Esophagus muscularis mucosa (tissue), 4 donors: ENCODE results near the gene GALNT7. TPM values are rescaled to one million over a fixed set of nuclear protein-coding genes. Genes with fewer than 3 reads are reported as not detected.

Source experiments
- DNase-seq: peaks from one replicate; pipeline ENCODE4 v3.0.0-alpha.2; 2017; ENCODE audit errors: extremely low spot score
- H3K27ac ChIP-seq, 4 donors: fragments of 200-600 bp; sonication (generic); replicated peaks in 1 of 4; 1 replicate in 3 of 4; 2 replicates in 1 of 4; pipeline ENCODE4 v1.5.1; 2016 to 2019; ENCODE audit warnings: mild to moderate bottlenecking in 1 of 4
- H3K27me3 ChIP-seq, 4 donors: fragments of 200-600 bp; sonication (generic); one replicate each; pipeline versions ENCODE4 v1.5.1 to v1.6.0; 2016 to 2019
- H3K36me3 ChIP-seq, 4 donors: fragments of 200-600 bp; sonication (generic); one replicate each; pipeline ENCODE4 v1.5.1; 2016 to 2019
- H3K4me1 ChIP-seq, 4 donors: fragments of 200-600 bp; sonication (generic); one replicate each; pipeline ENCODE4 v1.5.1; 2016 to 2019
- H3K4me3 ChIP-seq, 4 donors: fragments of 200-600 bp; sonication (generic); 1 replicate in 2 of 4; 2 replicates in 2 of 4; pipeline ENCODE4 v1.5.1; 2016 to 2019; ENCODE audit warnings: mild to moderate bottlenecking in 4 of 4, moderate library complexity in 1 of 4
- H3K9me3 ChIP-seq, 4 donors: fragments of 200-600 bp; sonication (generic); 1 replicate in 3 of 4; 2 replicates in 1 of 4; pipeline ENCODE4 v1.5.1; 2016 to 2019
- CTCF ChIP-seq, 3 experiments: fragments of 200-600 bp in 2 of 3; fragments of 450-650 bp in 1 of 3; sonication (generic) in 2 of 3; IDR thresholded peaks; one replicate each; pipeline ENCODE4 v1.5.1; 2017 to 2019; ENCODE audit warnings: antibody characterized with exemption in 3 of 3, mild to moderate bottlenecking in 2 of 3, moderate library complexity in 1 of 3
- EP300 ChIP-seq: sonication (generic); formaldehyde crosslinking; IDR thresholded peaks from one replicate; pipeline ENCODE4 v1.6.1; 2017; ENCODE audit warnings: antibody characterized with exemption
- POLR2A ChIP-seq: fragments of 450-650 bp; IDR thresholded peaks from one replicate; pipeline ENCODE4 v1.6.1; 2017; ENCODE audit warnings: antibody characterized with exemption, moderate library complexity, mild to moderate bottlenecking, low read depth
- POLR2AphosphoS5 ChIP-seq, 2 donors: sonication (generic); formaldehyde crosslinking; IDR thresholded peaks; one replicate each; pipeline ENCODE4 v1.6.1; 2017; ENCODE audit warnings: antibody characterized with exemption in 2 of 2
- WGBS: methylation state at CpG from one replicate; pipeline ENCODE4 v1.1.5; 2018; 5-methylcytosine and 5-hydroxymethylcytosine counted together
- intact Hi-C: fragments of 100-400 bp; cut with DNase I; formaldehyde crosslinking; loops from one replicate; pipeline ENCODE4 v1.15.1; 2023
- total RNA-seq, 4 donors: library from RNA; depleted of rRNA; stranded (reverse); fragments of >200 nt; gene quantifications; one replicate each; pipeline versions ENCODE4 v1.1.0 to v1.2.1, GENCODE V29; 2016

The GALNT7 gene
- total RNA-seq, 4 donors from 2014 or later, result 9.6 to 20.2 (median 12.9) TPM

GRCh38 chr4:173332963-173333657, 164.5 kb downstream of the GALNT7 start:
- H3K27me3 ChIP-seq, result no peaks in the 10 kb centered on the region
- peak overlapping the region; percentile 98 to 100 (median 99) for H3K27ac ChIP-seq
- 3% methylated on average over 21 of the region's 21 CpGs for WGBS
- intact Hi-C loops, result loop anchor here (5.0 kb wide), 1 partner anchor 84 kb away; no protein-coding TSS in a partner anchor
- peaks cover 6 to 45% (median 26%) of the 10 kb centered on the region in 4 donors for H3K36me3 ChIP-seq
- TF ChIP-seq POLR2A, result no peak
- no peak for TF ChIP-seq CTCF (IDR thresholded peaks at IDR 0.05)
- TF ChIP-seq POLR2AphosphoS5 (IDR thresholded peaks at IDR 0.05), result no peak
- TF ChIP-seq EP300, result no peak
- peaks cover 14 to 36% (median 36%) of the 10 kb centered on the region in 4 donors for H3K4me1 ChIP-seq
- DNase-seq, result no peak
- H3K9me3 ChIP-seq, result no peaks in the 10 kb centered on the region
- peak overlapping the region; percentile 86 to 95 (median 94) for H3K4me3 ChIP-seq

GRCh38 chr4:173333658-173334084, 165.1 kb downstream of the GALNT7 start:
- intact Hi-C loops, result loop anchor here (2.0 to 5.0 kb wide), 2 partner anchors 35 to 84 kb away; no protein-coding TSS in a partner anchor
- Histone ChIP-seq H3K9me3 (no peaks in the 10 kb centered on the region), H3K27me3 (no peaks in the 10 kb centered on the region), H3K27ac (peak overlapping the region; percentile 98 to 100 (median 99)), H3K36me3 (peaks cover 2 to 40% (median 21%) of the 10 kb centered on the region in 4 donors), H3K4me3 (peak overlapping the region; percentile 86 to 95 (median 94)), H3K4me1 (peaks cover 14 to 36% (median 36%) of the 10 kb centered on the region in 4 donors)
- no peak for DNase-seq
- WGBS, result no CpG with 5 or more reads among the region's 53 CpGs
- TF ChIP-seq POLR2AphosphoS5 (IDR thresholded peaks at IDR 0.05) (no peak), CTCF (IDR thresholded peaks at IDR 0.05) (no peak), POLR2A (no peak), EP300 (no peak)

GRCh38 chr4:173334085-173334890, 165.7 kb downstream of the GALNT7 start, which contains the start of gene HMGB2:
Gene HMGB2, minus strand, starts transcription at chr4:173334358. Its CDS starts 709 bp downstream, at chr4:173333649.
- H3K4me1 ChIP-seq, result peaks cover 14 to 36% (median 36%) of the 10 kb centered on the region in 4 donors
- H3K27ac ChIP-seq, result peak within 1 kb of the TSS; percentile 98 to 100 (median 99)
- intact Hi-C loops, result loop anchor here (2.0 to 5.0 kb wide), 2 partner anchors 35 to 83 kb away; no protein-coding TSS in a partner anchor
- WGBS, result no CpG with 5 or more reads among the region's 61 CpGs
- H3K27me3 ChIP-seq, result no peaks in the 10 kb centered on the region
- no peaks in the 10 kb centered on the region for H3K9me3 ChIP-seq
- peak within 1 kb of the TSS; percentile 86 to 95 (median 94) for H3K4me3 ChIP-seq
- peak; percentile 99 to 100 for TF ChIP-seq POLR2AphosphoS5 (IDR thresholded peaks at IDR 0.05)
- TF ChIP-seq CTCF (IDR thresholded peaks at IDR 0.05), result no peak
- peak; percentile 95 for TF ChIP-seq POLR2A
- TF ChIP-seq EP300, result no peak
- peak; percentile 100 for DNase-seq
- peaks cover 0 to 33% (median 16%) of the 10 kb centered on the region in 4 donors for H3K36me3 ChIP-seq

GRCh38 chr4:173334891-173335752, 166.5 kb downstream of the GALNT7 start:
- peak overlapping the region; percentile 77 to 100 (median 98) for H3K27ac ChIP-seq
- WGBS, result 7% methylated on average over 22 of the region's 52 CpGs
- intact Hi-C loops, result loop anchor here (2.0 to 5.0 kb wide), 2 partner anchors 34 to 82 kb away; no protein-coding TSS in a partner anchor

More at GRCh38 chr4:173334891-173335752, 166.5 kb downstream of the GALNT7 start:
- Histone ChIP-seq H3K9me3 (no peaks in the 10 kb centered on the region), H3K4me1 (peaks cover 14 to 36% (median 36%) of the 10 kb centered on the region in 4 donors), H3K4me3 (peak overlapping the region; percentile 86 to 95 (median 94)), H3K36me3 (peaks cover 0 to 27% (median 12%) of the 10 kb centered on the region in 4 donors), H3K27me3 (no peaks in the 10 kb centered on the region)
- no peak for DNase-seq
- TF ChIP-seq POLR2AphosphoS5 (IDR thresholded peaks at IDR 0.05), result peak; percentile 6 to 59
- no peak for TF ChIP-seq EP300
